ENCODE measurements around the gene RBM24. TPM values are rescaled to one million over a fixed set of nuclear protein-coding genes. Genes with fewer than 3 reads are reported as not detected.
"Not testable (repeated sequence)": the region's sequence is repeated elsewhere in the genome, so short reads cannot be mapped to it uniquely, and the experiment has no call there.

The RBM24 gene
- total RNA-seq, 6 experiments from 2014 or later: 0.16 to 1.9 (median 0.60) TPM; not detected in 1

GRCh38 chr6:17305219-17306001 lies 24.2 kb downstream of the RBM24 start:
- 47% methylated on average over 10 of the region's 10 CpGs for WGBS (ENCODE audit: insufficient coverage, low coverage, low lambda C conversion rate, missing lambda C conversion rate)

GRCh38 chr6:17311595-17312311 lies 30.6 kb downstream of the RBM24 start:
- Histone ChIP-seq H3K36me3 (no peaks in the 10 kb centered on the region), H3K27me3 (no peaks in the 10 kb centered on the region), H3K4me1 (peaks cover 0 to 8% (median 0%) of the 10 kb centered on the region in 4 donors), H3K9me3 (no peaks in the 10 kb centered on the region), H3K27ac (peak overlapping the region; percentile 79 to 96 (median 91)), H3K4me3 (peak overlapping the region in 2 of 3 donors; percentile 23 to 45)
- ATAC-seq: peak; percentile 92 to 95 (median 93)
- DNase-seq: peak; percentile 41 to 76 (median 64)
- TF ChIP-seq CTCF (IDR thresholded peaks at IDR 0.05) (no peak), POLR2A (IDR thresholded peaks at IDR 0.05) (peak; percentile 77)
- intact Hi-C loops (cut with DNase I): no loop called here
- 40% methylated on average over 11 of the region's 12 CpGs for WGBS (ENCODE audit: insufficient coverage, low coverage, low lambda C conversion rate, missing lambda C conversion rate)

More at GRCh38 chr6:17305219-17306001, 24.2 kb downstream of the RBM24 start:
- intact Hi-C loops (cut with DNase I): no loop called here
- ATAC-seq (no peak), DNase-seq (no peak)
- TF ChIP-seq POLR2A (IDR thresholded peaks at IDR 0.05) (no peak), CTCF (IDR thresholded peaks at IDR 0.05) (no peak)
- Histone ChIP-seq H3K27me3 (no peaks in the 10 kb centered on the region), H3K4me1 (no peaks in the 10 kb centered on the region), H3K36me3 (no peaks in the 10 kb centered on the region), H3K9me3 (no peaks in the 10 kb centered on the region), H3K27ac (no peak overlapping the region), H3K4me3 (no peak overlapping the region)

- H3K27ac ChIP-seq: peak overlapping the region in 1 of 3 donors; percentile 91
- H3K9me3 ChIP-seq; ATAC-seq; H3K27me3 ChIP-seq; intact Hi-C loops (cut with DNase I); H3K4me3 ChIP-seq; H3K4me1 ChIP-seq; H3K36me3 ChIP-seq; DNase-seq: not testable (repeated sequence)
- WGBS (ENCODE audit: insufficient coverage, low coverage, low lambda C conversion rate, missing lambda C conversion rate): 90% methylated on average over 2 of the region's 7 CpGs
Observed at GRCh38 chr6:17313238-17313637, 32.1 kb downstream of the RBM24 start.

GRCh38 chr6:17313971-17314370 lies 32.8 kb downstream of the RBM24 start:
- no peak for ATAC-seq
- Histone ChIP-seq H3K9me3 (no peaks in the 10 kb centered on the region), H3K27ac (no peak overlapping the region), H3K4me1 (peaks cover 0 to 10% (median 0%) of the 10 kb centered on the region in 4 donors), H3K4me3 (no peak overlapping the region), H3K27me3 (no peaks in the 10 kb centered on the region), H3K36me3 (no peaks in the 10 kb centered on the region)
- no peak for DNase-seq
- intact Hi-C loops (cut with DNase I): no loop called here
- TF ChIP-seq CTCF (IDR thresholded peaks at IDR 0.05): no peak
- no peak for TF ChIP-seq POLR2A (IDR thresholded peaks at IDR 0.05)
- WGBS (ENCODE audit: insufficient coverage, low coverage, low lambda C conversion rate, missing lambda C conversion rate): 93% methylated on average over 3 of the region's 6 CpGs

GRCh38 chr6:17315262-17315661 lies 34.1 kb downstream of the RBM24 start:
- ATAC-seq (no peak), DNase-seq (no peak)
- 93% methylated on average over 3 of the region's 3 CpGs for WGBS (ENCODE audit: insufficient coverage, low coverage, low lambda C conversion rate, missing lambda C conversion rate)
- intact Hi-C loops (cut with DNase I): no loop called here
- no peak overlapping the region for H3K4me3 ChIP-seq
- peaks cover 0 to 14% (median 0%) of the 10 kb centered on the region in 4 donors for H3K4me1 ChIP-seq
- H3K27ac ChIP-seq: no peak overlapping the region
- no peaks in the 10 kb centered on the region for H3K9me3 ChIP-seq
- no peaks in the 10 kb centered on the region for H3K36me3 ChIP-seq
- no peaks in the 10 kb centered on the region for H3K27me3 ChIP-seq
- TF ChIP-seq POLR2A (IDR thresholded peaks at IDR 0.05): no peak
- TF ChIP-seq CTCF (IDR thresholded peaks at IDR 0.05): no peak
